Breast epithelium (tissue), 4 donors: ENCODE measurements around the gene MIX23. TPM values are rescaled to one million over a fixed set of nuclear protein-coding genes. Genes with fewer than 3 reads are reported as not detected.
A peak's percentile ranks its signal among the peaks of the same experiment; 100 is the strongest.
"Not testable (repeated sequence)": the region's sequence is repeated elsewhere in the genome, so short reads cannot be mapped to it uniquely, and the experiment has no call there.

ENCODE experiments used
- DNase-seq, 2 donors: peaks; one replicate each; pipeline ENCODE4 v3.0.0-alpha.2; 2019; ENCODE audit warnings: low spot score in 2 of 2
- H3K27ac ChIP-seq, 2 donors: fragments of 200-600 bp; sonication (generic) in 1 of 2; one replicate each; pipeline ENCODE4 v1.5.1; 2016 to 2019; ENCODE audit warnings: mild to moderate bottlenecking in 1 of 2
- H3K27me3 ChIP-seq, 2 donors: fragments of 200-600 bp; sonication (generic) in 1 of 2; one replicate each; pipeline versions ENCODE4 v1.5.1 to v1.6.0; 2017 to 2019; ENCODE audit warnings: control low read depth in 1 of 2, mild to moderate bottlenecking in 1 of 2
- H3K36me3 ChIP-seq: fragments of 200-600 bp; one replicate; pipeline ENCODE4 v1.5.1; 2019
- H3K4me1 ChIP-seq, 2 donors: fragments of 200-600 bp; sonication (generic); one replicate each; pipeline ENCODE4 v1.5.1; 2016 to 2019; ENCODE audit warnings: control low read depth in 1 of 2
- H3K4me3 ChIP-seq, 3 donors: fragments of 200-600 bp; sonication (generic); 1 replicate in 2 of 3; 2 replicates in 1 of 3; pipeline ENCODE4 v1.5.1; 2016 to 2019; ENCODE audit warnings: mild to moderate bottlenecking in 3 of 3, moderate library complexity in 2 of 3
- H3K9me3 ChIP-seq, 2 donors: fragments of 200-600 bp; sonication (generic) in 1 of 2; one replicate each; pipeline ENCODE4 v1.5.1; 2016 to 2019; ENCODE audit warnings: control low read depth in 1 of 2
- CTCF ChIP-seq, 3 donors: fragments of 450-650 bp; IDR thresholded peaks; one replicate each; pipeline ENCODE4 v1.5.1; 2016 to 2017; ENCODE audit warnings: antibody characterized with exemption in 3 of 3, mild to moderate bottlenecking in 3 of 3, moderate library complexity in 3 of 3
- POLR2A ChIP-seq: fragments of 450-650 bp; IDR thresholded peaks from one replicate; pipeline ENCODE4 v1.6.1; 2016; ENCODE audit warnings: antibody characterized with exemption, mild to moderate bottlenecking, moderate library complexity
- POLR2AphosphoS5 ChIP-seq, 3 donors: sonication (generic); formaldehyde crosslinking; IDR thresholded peaks; one replicate each; pipeline ENCODE4 v1.6.1; 2017; ENCODE audit warnings: antibody characterized with exemption in 3 of 3
- intact Hi-C: fragments of 100-400 bp; cut with DNase I; formaldehyde crosslinking; loops from one replicate; pipeline ENCODE4 v1.15.1; 2023; ENCODE audit warnings: low total_unique reads
- total RNA-seq, 3 donors: library from RNA; depleted of rRNA; stranded (reverse); fragments of >200 nt; gene quantifications; one replicate each; pipeline ENCODE4 v1.1.0, GENCODE V29; 2016

The MIX23 gene
- total RNA-seq, 3 donors from 2014 or later, result 10.8 to 20.3 (median 15.0) TPM

- H3K27me3 ChIP-seq, result no peaks in the 10 kb centered on the region
- H3K4me3 ChIP-seq, result no peak overlapping the region
- H3K27ac ChIP-seq, result no peak overlapping the region
- no peak for DNase-seq
- H3K4me1 ChIP-seq, result no peaks in the 10 kb centered on the region
- TF ChIP-seq CTCF (IDR thresholded peaks at IDR 0.05), result no peak
- no peak for TF ChIP-seq POLR2AphosphoS5 (IDR thresholded peaks at IDR 0.05)
- TF ChIP-seq POLR2A, result no peak
- intact Hi-C loops, result no loop called here
- H3K36me3 ChIP-seq, result no peaks in the 10 kb centered on the region
- H3K9me3 ChIP-seq, result no peaks in the 10 kb centered on the region
Observed at GRCh38 chr3:122366379-122366749, 16.7 kb downstream of the MIX23 start.

GRCh38 chr3:122365582-122366378 lies 17.3 kb downstream of the MIX23 start:
- H3K4me1 ChIP-seq, H3K36me3 ChIP-seq, H3K4me3 ChIP-seq, DNase-seq, intact Hi-C loops, H3K9me3 ChIP-seq, H3K27me3 ChIP-seq: not testable (repeated sequence)
- H3K27ac ChIP-seq, result peak overlapping the region in 1 of 2 donors; percentile 24

- DNase-seq, result no peak
- intact Hi-C loops, result no loop called here
- Histone ChIP-seq H3K27ac (peak overlapping the region in 1 of 2 donors; percentile 21), H3K27me3 (no peaks in the 10 kb centered on the region), H3K4me3 (no peak overlapping the region), H3K4me1 (no peaks in the 10 kb centered on the region), H3K9me3 (no peaks in the 10 kb centered on the region), H3K36me3 (no peaks in the 10 kb centered on the region)
- TF ChIP-seq POLR2AphosphoS5 (IDR thresholded peaks at IDR 0.05) (no peak), POLR2A (no peak), CTCF (IDR thresholded peaks at IDR 0.05) (no peak)
Observed at GRCh38 chr3:122365073-122365472, 18.0 kb downstream of the MIX23 start.

GRCh38 chr3:122364490-122364889 lies 18.5 kb downstream of the MIX23 start:
- Histone ChIP-seq H3K4me3 (no peak overlapping the region), H3K36me3 (no peaks in the 10 kb centered on the region), H3K4me1 (no peaks in the 10 kb centered on the region), H3K27ac (no peak overlapping the region), H3K27me3 (no peaks in the 10 kb centered on the region), H3K9me3 (no peaks in the 10 kb centered on the region)
- intact Hi-C loops, result no loop called here
- no peak for DNase-seq
- TF ChIP-seq CTCF (IDR thresholded peaks at IDR 0.05) (no peak), POLR2AphosphoS5 (IDR thresholded peaks at IDR 0.05) (no peak), POLR2A (no peak)

- Histone ChIP-seq H3K36me3 (no peaks in the 10 kb centered on the region), H3K27ac (no peak overlapping the region), H3K27me3 (no peaks in the 10 kb centered on the region), H3K9me3 (no peaks in the 10 kb centered on the region), H3K4me1 (no peaks in the 10 kb centered on the region), H3K4me3 (no peak overlapping the region)
- intact Hi-C loops, result no loop called here
- DNase-seq, result no peak
- TF ChIP-seq POLR2A (no peak), POLR2AphosphoS5 (IDR thresholded peaks at IDR 0.05) (no peak), CTCF (IDR thresholded peaks at IDR 0.05) (no peak)
Observed at GRCh38 chr3:122362026-122362425, 21.0 kb downstream of the MIX23 start.

GRCh38 chr3:122358703-122359032 lies 24.4 kb downstream of the MIX23 start:
- Histone ChIP-seq H3K9me3 (no peaks in the 10 kb centered on the region), H3K27me3 (no peaks in the 10 kb centered on the region), H3K4me3 (no peak overlapping the region), H3K36me3 (no peaks in the 10 kb centered on the region), H3K4me1 (no peaks in the 10 kb centered on the region), H3K27ac (no peak overlapping the region)
- TF ChIP-seq POLR2AphosphoS5 (IDR thresholded peaks at IDR 0.05), result no peak
- TF ChIP-seq CTCF (IDR thresholded peaks at IDR 0.05), result no peak
- no peak for TF ChIP-seq POLR2A
- DNase-seq, result no peak
- intact Hi-C loops, result no loop called here
